ENCODE data around the gene KRT73. TPM values are rescaled to one million over a fixed set of nuclear protein-coding genes. Genes with fewer than 3 reads are reported as not detected.

KRT73 gene
- total RNA-seq, 3 donors from 2014 or later (not counting 1 experiment from before 2014, with no cell fraction given): 12.4 to 92.9 (median 23.3) TPM

- H3K27ac Mint-ChIP-seq: no peak overlapping the region
- H3K36me3 Mint-ChIP-seq: no peaks in the 10 kb centered on the region
- TF ChIP-seq CTCF (IDR thresholded peaks at IDR 0.05): no peak
- Histone ChIP-seq H3K4me1 (ENCODE audit: control insufficient read depth, insufficient read depth, low read length) (peaks cover 25% of the 10 kb centered on the region), H3K9me3 (ENCODE audit: control insufficient read depth, insufficient read depth, low read length) (no peaks in the 10 kb centered on the region), H3K27me3 (ENCODE audit: control insufficient read depth, insufficient read depth, low read length) (no peaks in the 10 kb centered on the region), H3K36me3 (ENCODE audit: control insufficient read depth, insufficient read depth, low read length) (no peaks in the 10 kb centered on the region), H3K27ac (ENCODE audit: low read length) (no peak overlapping the region), H3K4me3 (ENCODE audit: low read length) (no peak overlapping the region)
- WGBS (ENCODE audit: insufficient coverage): no CpG with 5 or more reads among the region's 1 CpG
- no peak overlapping the region for H3K4me3 Mint-ChIP-seq
- H3K4me1 Mint-ChIP-seq: peaks cover 31 to 32% of the 10 kb centered on the region in 2 donors
- ATAC-seq (no peak), DNase-seq (no peak)
- H3K27me3 Mint-ChIP-seq (ENCODE audit: low read depth in 2 of 2): peaks cover 18 to 24% of the 10 kb centered on the region in 2 donors
- no peaks in the 10 kb centered on the region for H3K9me3 Mint-ChIP-seq
- intact Hi-C loops (cut with micrococcal nuclease): loop anchor here (5.0 kb wide), 1 partner anchor 208 kb away; no protein-coding TSS in a partner anchor
Measured at GRCh38 chr12:52580496-52580895, 37.9 kb downstream of the KRT73 start.

- H3K9me3 Mint-ChIP-seq: no peaks in the 10 kb centered on the region
- no peak overlapping the region for H3K27ac ChIP-seq (ENCODE audit: low read length)
- no peak for ATAC-seq
- H3K36me3 Mint-ChIP-seq: no peaks in the 10 kb centered on the region
- intact Hi-C loops (cut with micrococcal nuclease): loop anchor here (5.0 kb wide), 1 partner anchor 207 kb away; no protein-coding TSS in a partner anchor
- no peaks in the 10 kb centered on the region for H3K27me3 ChIP-seq (ENCODE audit: control insufficient read depth, insufficient read depth, low read length)
- no peaks in the 10 kb centered on the region for H3K9me3 ChIP-seq (ENCODE audit: control insufficient read depth, insufficient read depth, low read length)
- H3K27ac Mint-ChIP-seq: no peak overlapping the region
- H3K4me3 Mint-ChIP-seq: no peak overlapping the region
- 84% methylated on average over 10 of the region's 10 CpGs for WGBS (ENCODE audit: insufficient coverage)
- peak in 1 of 2 donors; percentile 35 for DNase-seq
- TF ChIP-seq CTCF (IDR thresholded peaks at IDR 0.05): no peak
- no peak overlapping the region for H3K4me3 ChIP-seq (ENCODE audit: low read length)
- H3K4me1 Mint-ChIP-seq: peaks cover 31 to 32% of the 10 kb centered on the region in 2 donors
- H3K27me3 Mint-ChIP-seq (ENCODE audit: low read depth in 2 of 2): peaks cover 18 to 28% of the 10 kb centered on the region in 2 donors
- peaks cover 27% of the 10 kb centered on the region for H3K4me1 ChIP-seq (ENCODE audit: control insufficient read depth, insufficient read depth, low read length)
- no peaks in the 10 kb centered on the region for H3K36me3 ChIP-seq (ENCODE audit: control insufficient read depth, insufficient read depth, low read length)
Measured at GRCh38 chr12:52579468-52580465, 38.6 kb downstream of the KRT73 start.

- ATAC-seq: no peak
- Mint-ChIP-seq H3K27ac (no peak overlapping the region), H3K9me3 (no peaks in the 10 kb centered on the region), H3K4me3 (no peak overlapping the region), H3K4me1 (peaks cover 34% of the 10 kb centered on the region in 2 donors), H3K36me3 (no peaks in the 10 kb centered on the region), H3K27me3 (ENCODE audit: low read depth in 2 of 2) (peaks cover 18 to 28% of the 10 kb centered on the region in 2 donors)
- no peaks in the 10 kb centered on the region for H3K36me3 ChIP-seq (ENCODE audit: control insufficient read depth, insufficient read depth, low read length)
- no peak overlapping the region for H3K4me3 ChIP-seq (ENCODE audit: low read length)
- H3K27ac ChIP-seq (ENCODE audit: low read length): no peak overlapping the region
- H3K4me1 ChIP-seq (ENCODE audit: control insufficient read depth, insufficient read depth, low read length): peaks cover 31% of the 10 kb centered on the region
- peaks cover under 1% of the 10 kb centered on the region for H3K27me3 ChIP-seq (ENCODE audit: control insufficient read depth, insufficient read depth, low read length)
- DNase-seq: no peak
- no peak for TF ChIP-seq CTCF (IDR thresholded peaks at IDR 0.05)
- H3K9me3 ChIP-seq (ENCODE audit: control insufficient read depth, insufficient read depth, low read length): no peaks in the 10 kb centered on the region
- intact Hi-C loops (cut with micrococcal nuclease): no loop called here
- WGBS (ENCODE audit: insufficient coverage): 82% methylated on average over 2 of the region's 3 CpGs
Measured at GRCh38 chr12:52578469-52578868, 39.9 kb downstream of the KRT73 start.

Data from natural killer cell (primary cell).